HFFc6 (cell line): Measurements from ENCODE around the gene ACO1. TPM values are rescaled to one million over a fixed set of nuclear protein-coding genes. Genes with fewer than 3 reads are reported as not detected.

ENCODE experiments used
- DNase-seq: peaks from one replicate; pipeline ENCODE4 v3.0.0-alpha.2; 2018
- H3K27ac Mint-ChIP-seq: 2 replicates; pipeline ENCODE4 v1.8.0; 2020; ENCODE audit warnings: mild to moderate bottlenecking, mixed read lengths
- H3K27me3 Mint-ChIP-seq: 2 replicates; pipeline ENCODE4 v1.8.0; 2021; ENCODE audit warnings: mild to moderate bottlenecking, moderate library complexity, mixed read lengths; ENCODE audit not compliant: insufficient read depth
- H3K36me3 Mint-ChIP-seq: 2 replicates; pipeline ENCODE4 v1.8.0; 2021; ENCODE audit warnings: low read depth, mixed read lengths
- H3K4me1 Mint-ChIP-seq: 2 replicates; pipeline ENCODE4 v1.8.0; 2020; ENCODE audit warnings: low read depth, mixed read lengths
- H3K4me3 Mint-ChIP-seq: 2 replicates; pipeline ENCODE4 v1.8.0; 2020; ENCODE audit warnings: mild to moderate bottlenecking, moderate library complexity, mixed read lengths
- H3K9me3 Mint-ChIP-seq: 2 replicates; pipeline ENCODE4 v1.8.0; 2020; ENCODE audit warnings: mild to moderate bottlenecking, mixed read lengths
- total RNA-seq, 6 experiments: library from RNA; stranded (reverse); fragmentation: NEBNext Ultra II Directional; extraction: Animal tissue kit (Norgen Biotek cat#: 25700); gene quantifications; 2 replicates in 1 of 6; 3 replicates in 5 of 6; pipeline ENCODE4 v1.2.3, GENCODE V29; 2021
- TF ChIP-seq, protein P1 (sequence below): fragments of 200-600 bp; sonication (generic); IDR thresholded peaks from 2 replicates; pipeline ENCODE4 v1.5.0; 2021; ENCODE audit warnings: antibody characterized with exemption, mild to moderate bottlenecking

Gene ACO1
- total RNA-seq, 6 experiments from 2014 or later, result 79.8 to 94.4 (median 84.0) TPM

DNA sequence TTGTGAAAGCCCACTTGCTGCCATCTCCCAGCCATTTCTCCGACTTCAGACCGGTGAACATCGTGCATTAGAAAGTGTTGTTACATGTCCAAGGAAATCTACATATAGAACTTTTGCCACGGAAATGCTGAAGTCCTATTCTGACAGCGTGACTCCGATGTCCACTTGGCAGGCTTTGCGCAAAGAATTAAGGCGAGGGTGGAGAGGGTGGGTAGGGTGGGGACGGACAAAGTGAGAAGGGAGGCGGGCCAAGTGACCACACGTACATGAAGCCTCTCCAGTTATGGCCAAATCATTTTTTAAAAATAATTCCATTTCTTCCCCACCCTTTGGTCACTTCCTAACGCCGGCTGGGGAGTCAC lies 460 bp upstream of the ACO1 start:
- H3K27ac Mint-ChIP-seq, result peak overlapping the region; percentile 57
- peaks cover 48% of the 10 kb centered on the region for H3K4me1 Mint-ChIP-seq
- DNase-seq, result no peak
- peak overlapping the region; percentile 86 for H3K4me3 Mint-ChIP-seq
- no peaks in the 10 kb centered on the region for H3K9me3 Mint-ChIP-seq
- TF ChIP-seq, protein P1, sequence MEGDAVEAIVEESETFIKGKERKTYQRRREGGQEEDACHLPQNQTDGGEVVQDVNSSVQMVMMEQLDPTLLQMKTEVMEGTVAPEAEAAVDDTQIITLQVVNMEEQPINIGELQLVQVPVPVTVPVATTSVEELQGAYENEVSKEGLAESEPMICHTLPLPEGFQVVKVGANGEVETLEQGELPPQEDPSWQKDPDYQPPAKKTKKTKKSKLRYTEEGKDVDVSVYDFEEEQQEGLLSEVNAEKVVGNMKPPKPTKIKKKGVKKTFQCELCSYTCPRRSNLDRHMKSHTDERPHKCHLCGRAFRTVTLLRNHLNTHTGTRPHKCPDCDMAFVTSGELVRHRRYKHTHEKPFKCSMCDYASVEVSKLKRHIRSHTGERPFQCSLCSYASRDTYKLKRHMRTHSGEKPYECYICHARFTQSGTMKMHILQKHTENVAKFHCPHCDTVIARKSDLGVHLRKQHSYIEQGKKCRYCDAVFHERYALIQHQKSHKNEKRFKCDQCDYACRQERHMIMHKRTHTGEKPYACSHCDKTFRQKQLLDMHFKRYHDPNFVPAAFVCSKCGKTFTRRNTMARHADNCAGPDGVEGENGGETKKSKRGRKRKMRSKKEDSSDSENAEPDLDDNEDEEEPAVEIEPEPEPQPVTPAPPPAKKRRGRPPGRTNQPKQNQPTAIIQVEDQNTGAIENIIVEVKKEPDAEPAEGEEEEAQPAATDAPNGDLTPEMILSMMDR, result no peak
- H3K36me3 Mint-ChIP-seq, result peaks cover 12% of the 10 kb centered on the region; the same call in 1 of the 2 replicates
- H3K27me3 Mint-ChIP-seq, result no peaks in the 10 kb centered on the region

DNA sequence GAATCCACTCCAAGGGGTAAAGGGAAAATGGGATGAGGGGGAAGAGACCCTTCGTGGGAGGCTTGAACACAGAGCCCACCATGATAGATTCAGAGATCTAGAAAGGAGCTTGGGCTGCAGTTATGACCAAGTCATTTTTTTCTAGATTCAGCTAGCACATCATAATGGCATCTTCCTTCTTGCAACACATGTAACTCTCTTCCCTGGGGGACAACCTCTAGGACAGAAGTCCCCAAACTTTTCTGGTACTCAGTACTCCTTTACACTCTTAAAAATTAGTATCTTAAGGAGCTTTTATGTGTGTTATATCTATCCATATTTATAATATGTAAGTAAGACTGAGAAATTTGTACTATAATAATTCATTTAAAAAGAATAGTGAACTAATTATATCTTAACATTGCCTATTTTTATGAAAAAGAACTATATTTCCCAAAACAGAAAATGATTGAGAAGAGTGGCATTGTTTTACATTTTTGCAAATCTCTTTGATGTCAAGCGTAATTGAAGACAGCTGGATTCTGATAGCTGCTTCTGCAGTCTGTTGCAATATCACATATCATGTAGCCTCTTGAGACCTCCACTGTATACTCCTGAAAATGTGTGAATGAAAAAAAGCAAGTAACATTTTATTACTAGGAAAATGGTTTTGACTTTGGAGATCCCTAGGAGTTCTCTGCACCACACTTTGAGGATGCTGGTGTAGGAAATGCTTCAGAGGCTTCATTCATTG lies 875 bp downstream of the ACO1 start:
- DNase-seq, result no peak
- H3K4me1 Mint-ChIP-seq, result peaks cover 42% of the 10 kb centered on the region
- peaks cover 20% of the 10 kb centered on the region for H3K36me3 Mint-ChIP-seq
- peak overlapping the region; percentile 88 for H3K27ac Mint-ChIP-seq
- TF ChIP-seq, protein P1, result no peak
- H3K9me3 Mint-ChIP-seq, result no peaks in the 10 kb centered on the region
- H3K4me3 Mint-ChIP-seq, result peak overlapping the region; percentile 96
- no peaks in the 10 kb centered on the region for H3K27me3 Mint-ChIP-seq

DNA sequence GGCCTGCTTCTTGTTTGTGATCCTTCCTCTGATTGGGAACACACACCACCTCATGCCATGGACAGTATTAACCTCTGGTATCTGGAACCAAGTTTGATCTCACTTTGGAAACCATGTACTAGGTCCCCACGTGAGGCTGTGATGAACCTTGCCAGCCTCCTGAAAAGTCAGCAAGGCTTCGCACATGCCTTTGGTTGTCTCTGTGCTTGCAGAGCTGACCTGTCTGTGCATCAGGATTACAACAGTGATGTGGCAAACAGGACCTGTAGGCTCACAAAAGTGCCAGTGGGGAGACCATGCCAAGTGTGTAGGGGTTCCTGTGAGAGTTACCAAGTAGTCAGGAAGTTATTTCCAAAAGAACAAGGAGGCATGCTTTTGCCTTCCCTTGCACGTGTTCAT lies 1.4 kb downstream of the ACO1 start:
- peak overlapping the region; percentile 96 for H3K4me3 Mint-ChIP-seq
- DNase-seq, result no peak
- no peak overlapping the region; the same call in 1 of the 2 replicates for H3K27ac Mint-ChIP-seq
- TF ChIP-seq, protein P1, result no peak
- H3K4me1 Mint-ChIP-seq, result peaks cover 42% of the 10 kb centered on the region
- peaks cover 22% of the 10 kb centered on the region for H3K36me3 Mint-ChIP-seq
- no peaks in the 10 kb centered on the region for H3K9me3 Mint-ChIP-seq
- H3K27me3 Mint-ChIP-seq, result no peaks in the 10 kb centered on the region

DNA sequence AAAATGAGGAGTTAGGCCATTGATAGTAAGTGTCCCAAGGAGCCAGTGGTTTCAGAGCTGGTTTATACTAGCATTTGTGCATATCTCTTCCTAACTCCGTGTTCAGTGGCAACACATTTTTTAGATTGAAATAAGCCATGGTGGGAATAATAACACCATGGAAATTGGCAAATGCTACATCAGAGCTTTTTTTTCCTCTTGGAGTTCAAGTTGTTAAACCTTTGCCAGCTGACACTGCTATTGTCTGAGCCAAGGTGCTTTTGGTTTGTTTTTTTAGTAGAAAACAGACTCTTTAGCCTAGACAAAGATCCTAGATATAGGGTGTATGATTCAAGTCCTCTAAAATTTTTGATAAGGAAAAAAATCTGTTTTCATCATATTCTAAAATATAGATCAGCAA lies 2.8 kb downstream of the ACO1 start:
- no peaks in the 10 kb centered on the region for H3K9me3 Mint-ChIP-seq
- peaks cover 31% of the 10 kb centered on the region for H3K36me3 Mint-ChIP-seq
- no peak for DNase-seq
- no peak overlapping the region for H3K4me3 Mint-ChIP-seq
- no peaks in the 10 kb centered on the region for H3K27me3 Mint-ChIP-seq
- TF ChIP-seq, protein P1, result no peak
- no peak overlapping the region for H3K27ac Mint-ChIP-seq
- H3K4me1 Mint-ChIP-seq, result peaks cover 42% of the 10 kb centered on the region

DNA sequence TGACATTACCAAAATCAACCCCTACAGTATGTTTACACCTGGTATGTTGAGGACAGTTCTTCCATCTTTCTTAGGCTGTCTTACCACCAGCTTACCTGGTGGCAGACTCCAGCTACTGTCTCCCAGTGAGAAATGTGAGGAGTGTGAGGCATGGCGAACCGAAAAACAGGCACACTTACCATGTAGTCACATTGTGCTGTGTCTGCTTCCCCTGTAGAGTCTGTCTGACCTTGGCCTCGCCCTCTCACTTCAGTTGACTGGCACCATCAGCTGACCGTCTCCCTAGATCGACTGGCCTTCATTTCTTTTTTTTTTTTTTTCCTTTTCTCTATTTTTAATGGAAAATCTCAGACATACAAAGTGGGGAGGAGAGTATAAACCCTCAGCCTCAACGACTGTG lies 4.9 kb downstream of the ACO1 start:
- no peaks in the 10 kb centered on the region for H3K9me3 Mint-ChIP-seq
- no peak overlapping the region for H3K4me3 Mint-ChIP-seq
- H3K4me1 Mint-ChIP-seq, result peaks cover 40% of the 10 kb centered on the region
- no peak overlapping the region for H3K27ac Mint-ChIP-seq
- peaks cover 38% of the 10 kb centered on the region for H3K36me3 Mint-ChIP-seq
- no peaks in the 10 kb centered on the region for H3K27me3 Mint-ChIP-seq
- TF ChIP-seq, protein P1, result no peak
- no peak for DNase-seq
